ENCODE results near the gene ITGA4.

ITGA4 gene

GRCh38 chr2:181458871-181459270, 1.7 kb downstream of the ITGA4 start:
- no peak for DNase-seq (ENCODE audit: low read depth)

- DNase-seq (ENCODE audit: low read depth): no peak
Measured at GRCh38 chr2:181459621-181460021, 2.4 kb downstream of the ITGA4 start.

DNA sequence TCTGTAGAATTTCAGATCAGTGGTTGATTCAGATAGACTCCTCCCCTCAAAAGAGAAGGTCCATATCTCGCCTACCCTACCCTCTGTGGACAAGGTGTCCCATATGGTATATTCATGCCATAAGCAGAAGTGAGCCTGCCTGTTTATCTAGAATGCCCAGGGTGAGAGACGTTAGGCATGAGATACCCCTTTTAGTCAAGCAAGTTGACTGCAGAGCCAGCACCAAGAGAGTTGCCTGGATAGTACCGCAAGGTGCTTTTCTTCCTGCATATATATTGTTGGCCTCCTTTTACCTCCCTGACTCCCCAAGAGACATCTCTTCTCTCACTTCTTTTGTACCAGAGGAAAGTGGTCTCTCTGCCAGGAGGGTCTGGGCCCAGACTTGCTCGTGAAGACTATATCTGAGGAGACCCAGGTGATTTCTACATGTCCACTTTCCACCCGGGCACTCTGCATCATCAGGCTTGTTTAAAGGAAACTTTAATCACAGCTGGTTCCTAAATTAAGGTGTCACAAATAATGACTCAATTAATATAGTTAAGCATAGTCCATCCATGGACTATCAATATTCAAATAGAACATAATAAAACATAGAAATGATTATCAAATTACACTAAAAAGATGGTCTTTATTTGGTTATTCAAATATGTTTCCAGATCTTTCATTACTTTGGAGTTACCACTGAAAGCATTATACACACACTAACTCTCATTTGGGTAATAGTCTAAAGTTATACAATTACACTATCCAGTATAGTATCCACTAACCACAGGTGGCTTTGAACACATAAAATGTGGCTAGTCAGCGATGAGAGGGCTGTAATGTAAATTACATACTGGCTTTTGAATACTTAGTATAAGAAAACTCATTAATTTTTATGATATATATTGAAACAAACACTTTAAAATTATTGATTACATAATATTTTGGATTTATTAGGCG, 4.1 kb downstream of the ITGA4 start:
- DNase-seq (ENCODE audit: low read depth): no peak

DNA sequence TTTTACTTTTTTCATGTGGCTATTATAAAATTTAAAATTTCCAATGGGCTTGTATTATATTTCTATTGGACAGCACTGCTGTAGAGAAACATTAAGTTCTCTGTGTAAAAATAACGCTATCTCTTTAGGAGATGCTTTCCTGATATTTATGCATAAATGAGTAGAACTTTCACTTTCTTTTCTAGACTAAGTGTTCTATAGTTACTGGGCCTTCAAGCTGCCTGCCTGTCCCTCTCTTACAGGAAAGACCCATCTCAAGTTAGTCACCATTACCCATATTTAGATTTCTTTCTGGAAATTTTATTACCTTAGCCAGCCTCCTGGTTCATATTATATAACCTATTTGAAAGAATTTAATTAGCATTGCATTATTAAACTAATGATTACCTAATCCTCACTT, 4.8 kb downstream of the ITGA4 start:
- DNase-seq (ENCODE audit: low read depth): no peak

DNA sequence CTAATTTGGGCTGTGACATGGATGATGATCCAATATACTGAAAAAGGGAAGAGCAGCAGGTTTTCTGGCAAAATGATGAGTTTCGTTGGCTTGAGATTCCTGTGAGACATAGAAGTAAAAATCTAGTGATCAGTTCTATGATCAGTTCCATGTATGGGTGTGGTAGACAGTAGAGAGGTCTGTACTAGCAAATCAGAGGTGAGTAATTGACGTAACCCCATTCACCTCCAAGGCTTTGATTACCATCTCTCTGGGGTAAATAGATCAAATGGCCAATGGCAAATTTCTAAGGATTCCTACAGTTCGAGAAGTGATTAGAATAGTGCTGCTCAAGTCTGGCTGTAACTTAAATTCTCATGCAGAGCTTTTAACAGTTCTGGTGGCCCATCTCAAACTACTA, 6.4 kb downstream of the ITGA4 start:
- no peak for DNase-seq (ENCODE audit: low read depth)

- no peak for DNase-seq (ENCODE audit: low read depth)
Measured at GRCh38 chr2:181464966-181465365, 7.8 kb downstream of the ITGA4 start.

DNA sequence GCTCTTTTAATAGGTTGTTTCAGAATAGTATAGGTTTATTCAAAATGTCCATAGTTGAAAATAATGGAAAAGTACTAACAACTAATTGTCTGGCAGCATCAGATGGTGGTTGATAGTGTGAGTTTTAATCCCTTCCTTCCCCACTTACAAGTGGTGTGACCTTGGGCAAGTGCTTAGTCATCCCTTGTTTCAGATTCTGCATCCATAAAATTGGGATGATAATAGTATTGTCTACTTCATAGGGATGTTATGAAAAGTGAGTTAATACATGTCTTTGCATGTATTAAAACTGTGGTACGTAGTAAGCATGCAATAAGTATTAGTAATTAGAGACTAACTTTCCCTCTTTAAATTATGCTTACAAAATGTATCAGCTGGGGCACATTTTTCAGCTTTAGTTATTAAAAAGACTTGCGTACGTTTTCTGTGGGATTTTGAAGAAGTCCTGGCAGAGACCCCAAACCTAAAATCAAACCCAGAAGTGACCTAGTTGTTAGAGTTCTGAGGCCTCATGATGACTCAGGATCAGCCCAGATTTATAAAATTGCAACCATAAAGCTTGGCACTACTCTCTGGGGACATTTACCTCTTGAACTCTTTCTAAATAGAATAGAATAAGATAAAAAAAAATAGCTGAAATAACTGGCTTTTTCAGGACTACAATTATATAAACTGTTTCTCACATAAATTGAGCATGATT, 8.6 kb downstream of the ITGA4 start:
- no peak for DNase-seq (ENCODE audit: low read depth)

DNA sequence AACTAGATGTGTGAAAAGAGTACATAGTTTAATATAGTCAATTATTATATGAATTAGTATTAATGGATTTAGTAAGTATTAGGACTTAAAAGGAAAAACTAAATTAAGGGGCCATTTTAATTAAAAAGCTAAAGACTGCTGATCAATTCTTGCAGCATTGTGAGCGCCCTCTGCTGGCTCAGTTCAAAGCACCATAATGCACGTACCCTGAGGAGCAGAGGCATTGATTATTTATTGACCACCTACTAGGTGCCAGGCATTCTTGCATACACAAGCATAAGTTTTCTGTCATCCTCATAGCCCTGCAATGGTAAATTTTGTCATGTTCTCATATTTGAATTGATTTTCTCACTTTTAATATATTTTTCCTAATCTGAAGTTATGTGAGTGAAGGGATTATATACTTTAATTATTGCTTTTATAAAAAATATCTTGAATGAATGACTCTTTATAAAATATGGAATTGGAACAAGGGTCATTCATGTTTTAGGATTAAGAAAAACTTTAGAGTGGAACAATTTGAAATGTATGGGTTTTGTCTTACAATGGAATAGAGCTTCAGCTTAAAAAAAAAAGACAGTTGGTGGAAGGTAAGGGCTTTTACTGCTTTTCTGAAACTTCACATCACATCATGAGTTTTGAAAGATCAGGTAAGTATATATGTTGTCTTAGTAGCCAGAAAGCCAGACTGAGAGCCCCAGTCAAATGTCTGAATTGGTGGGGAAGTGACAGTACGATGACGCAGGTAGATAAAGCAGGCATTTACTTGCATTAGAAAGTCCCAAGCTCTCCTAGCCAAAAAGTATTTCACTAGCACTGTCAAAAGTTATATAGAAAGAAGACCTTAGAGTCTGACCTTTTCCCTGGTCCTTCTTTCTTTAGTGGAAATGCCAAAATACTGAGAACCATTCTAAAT, 9.7 kb downstream of the ITGA4 start:
- peak; percentile 65 for DNase-seq (ENCODE audit: low read depth)

DNA sequence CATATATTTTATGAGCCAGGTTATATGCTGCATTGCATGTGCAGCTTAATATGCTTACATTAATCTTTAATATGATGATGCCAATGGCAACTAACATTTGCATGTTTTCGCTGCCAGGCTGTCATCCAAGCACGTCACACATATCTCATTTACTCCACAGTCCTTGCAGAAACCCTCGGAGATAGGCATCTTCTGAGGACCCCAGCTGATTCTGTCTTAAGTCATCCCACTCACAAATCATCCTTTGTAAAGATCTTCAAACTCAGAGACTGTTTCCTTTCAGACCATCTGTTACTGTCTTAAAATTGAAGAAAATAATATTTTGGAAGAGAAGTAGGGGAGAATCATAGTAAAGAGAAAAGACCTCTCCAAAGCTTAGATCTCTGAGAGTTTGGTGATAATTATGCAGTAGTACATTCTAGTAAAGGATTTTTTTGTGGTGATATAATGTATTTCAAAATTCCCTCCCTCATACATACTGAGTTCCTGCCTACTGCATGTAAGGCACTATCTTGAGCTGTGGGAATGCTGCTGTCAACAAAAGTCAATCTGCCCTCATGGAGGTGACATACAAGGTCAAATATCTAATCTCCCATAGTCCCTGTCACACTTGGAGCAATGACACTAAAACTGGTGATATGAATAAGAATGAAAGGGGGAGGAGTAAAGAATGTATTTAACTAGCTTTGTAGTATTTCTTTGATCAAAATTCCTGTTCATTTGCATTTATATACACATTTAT, 11.0 kb downstream of the ITGA4 start:
- DNase-seq (ENCODE audit: low read depth): no peak

DNA sequence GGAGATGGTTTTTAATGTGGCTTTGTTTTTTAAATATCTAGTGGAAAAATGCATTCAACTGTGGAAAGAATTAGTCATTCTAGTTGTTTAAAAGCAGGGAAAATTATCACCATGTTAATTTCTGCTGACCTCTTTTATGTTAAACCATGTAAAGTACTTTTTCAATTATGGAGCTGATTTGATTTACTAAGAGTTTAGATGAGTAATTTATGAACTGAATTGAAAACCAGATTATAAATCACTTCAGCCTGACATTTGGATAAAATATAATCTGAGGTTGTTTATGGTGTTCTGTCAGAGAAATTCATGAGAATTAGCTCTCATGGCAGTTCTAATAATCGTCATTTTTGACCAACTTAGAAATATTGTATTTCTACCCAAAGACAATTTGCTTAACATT, 11.6 kb downstream of the ITGA4 start:
- no peak for DNase-seq (ENCODE audit: low read depth)

- no peak for DNase-seq (ENCODE audit: low read depth)
Measured at GRCh38 chr2:181471226-181471625, 14.0 kb downstream of the ITGA4 start.

DNA sequence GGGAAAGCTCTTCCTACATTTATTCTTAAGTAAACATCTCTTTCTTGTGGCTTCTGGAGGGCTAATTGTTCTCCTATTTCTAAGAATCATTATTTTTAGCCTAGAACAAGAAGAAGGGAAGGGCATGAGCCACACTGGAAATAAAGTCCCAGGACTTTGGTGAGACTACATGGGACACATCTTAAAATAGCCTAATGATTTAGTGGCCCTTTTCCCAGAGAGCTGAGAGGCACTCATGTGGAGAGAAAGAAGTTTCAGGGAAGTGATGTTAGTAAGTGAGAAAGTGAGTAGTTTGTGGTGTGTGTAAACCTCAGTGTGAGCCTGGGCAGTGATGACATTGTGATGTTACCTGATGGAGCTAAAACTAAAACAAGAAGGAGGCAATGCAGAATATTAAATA, 14.6 kb downstream of the ITGA4 start:
- DNase-seq (ENCODE audit: low read depth): no peak

GRCh38 chr2:181472990-181473389, 15.8 kb downstream of the ITGA4 start:
- DNase-seq (ENCODE audit: low read depth): no peak

GRCh38 chr2:181474222-181474881, 17.2 kb downstream of the ITGA4 start:
- DNase-seq (ENCODE audit: low read depth): no peak

- no peak for DNase-seq (ENCODE audit: low read depth)
Measured at GRCh38 chr2:181483211-181483610, 26.0 kb downstream of the ITGA4 start.

- no peak for DNase-seq (ENCODE audit: low read depth)
Measured at GRCh38 chr2:181483876-181484275, 26.7 kb downstream of the ITGA4 start.

GRCh38 chr2:181484851-181485637, 27.9 kb downstream of the ITGA4 start:
- DNase-seq (ENCODE audit: low read depth): no peak

- DNase-seq (ENCODE audit: low read depth): no peak
Measured at GRCh38 chr2:181485638-181485946, 28.4 kb downstream of the ITGA4 start.

GRCh38 chr2:181499231-181499630, 42.0 kb downstream of the ITGA4 start:
- DNase-seq (ENCODE audit: low read depth): no peak

DNA sequence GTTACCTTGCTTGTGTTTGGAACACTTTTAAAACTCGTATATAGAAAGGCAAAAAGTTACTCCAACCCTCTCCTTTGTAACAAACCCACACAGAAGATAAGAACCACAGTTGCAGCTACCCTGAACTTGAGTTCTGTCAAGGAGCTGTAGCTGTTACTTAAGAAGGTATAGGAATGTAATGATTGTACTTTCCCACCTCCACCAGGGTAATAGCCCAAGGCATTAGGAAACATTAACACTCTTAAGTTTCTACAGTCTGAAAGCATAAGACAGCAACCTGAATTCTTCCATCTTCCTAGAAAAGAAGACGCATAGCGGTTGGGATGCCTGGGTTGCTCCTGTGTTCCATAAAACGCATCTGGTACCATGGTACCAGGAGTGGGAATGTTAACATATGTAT, 43.0 kb downstream of the ITGA4 start:
- DNase-seq (ENCODE audit: low read depth): no peak
